Melanocyte of skin (primary cell): ENCODE measurements around the gene CSH2. TPM values are rescaled to one million over a fixed set of nuclear protein-coding genes. Genes with fewer than 3 reads are reported as not detected.

Experiments
- small RNA-seq, 2 donors: library from RNA; depleted of rRNA; stranded (forward); fragments of <200 nt; gene quantifications; one replicate each; pipeline ENCODE3, GENCODE V24; 2012
- total RNA-seq, 2 donors: library from RNA; depleted of rRNA; stranded (reverse); fragments of >200 nt; gene quantifications; 2 replicates each; pipeline ENCODE4 v1.2.3, GENCODE V29; 2012

The CSH2 gene
- not detected for total RNA-seq

DNA sequence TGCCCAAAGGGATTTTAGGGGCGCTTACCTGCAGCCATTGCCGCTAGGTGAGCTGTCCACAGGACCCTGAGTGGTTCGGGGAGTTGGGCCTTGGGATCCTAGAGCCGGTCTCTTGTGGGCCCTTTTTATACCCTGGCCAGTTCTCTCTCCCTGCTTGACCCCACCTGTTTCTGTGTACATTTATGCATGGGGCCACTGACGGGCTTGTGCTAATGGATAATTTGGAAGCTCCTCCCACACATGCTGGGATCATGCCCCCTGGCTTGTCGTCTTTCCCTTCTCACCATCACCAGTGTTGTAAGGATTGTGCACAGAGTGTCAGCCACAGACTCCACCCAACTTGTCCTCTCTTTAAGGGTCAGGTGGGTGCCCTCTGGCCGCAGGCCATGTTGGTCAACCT is at the start of gene CSH2:
CSH2 (minus strand) TSS at position 101 of the 400 bp plus-strand sequence; CDS start at position 38, 63 bp downstream.

GRCh38 chr17:63918789-63919305 is 45.4 kb upstream of the CSH2 start, which contains the start of gene GH1:
GH1 (minus strand) TSS chr17:63918839; CDS start chr17:63918776, 63 bp downstream.

DNA sequence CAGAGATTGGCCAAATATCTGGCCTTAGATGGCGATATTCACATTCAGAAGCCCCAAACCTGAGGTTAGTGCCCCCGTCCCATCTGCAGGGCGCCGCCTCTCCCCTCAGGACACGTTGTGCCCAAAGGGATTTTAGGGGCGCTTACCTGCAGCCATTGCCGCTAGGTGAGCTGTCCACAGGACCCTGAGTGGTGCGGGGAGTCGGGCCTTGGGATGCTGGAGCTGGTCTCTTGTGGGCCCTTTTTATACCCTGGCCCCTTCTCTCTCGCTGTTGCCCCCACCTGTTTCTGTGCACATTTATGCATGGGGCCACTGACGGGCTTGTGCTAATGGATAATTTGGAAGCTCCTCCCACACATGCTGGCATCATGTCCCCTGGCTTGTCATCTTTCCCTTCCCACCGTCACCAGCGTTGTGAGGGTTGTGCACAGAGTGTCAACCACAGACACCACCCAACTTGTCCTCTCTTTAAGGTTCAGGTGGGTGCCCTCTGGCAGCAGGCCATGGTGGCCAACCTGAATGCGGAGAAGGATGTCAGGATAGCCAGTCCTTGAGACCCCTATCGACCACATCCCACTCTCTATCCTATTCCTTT is 37.7 kb upstream of the CSH2 start, which contains the start of gene CSHL1:
CSHL1 (minus strand) TSS at position 218 of the 595 bp plus-strand sequence; CDS start at position 156, 62 bp downstream.

DNA sequence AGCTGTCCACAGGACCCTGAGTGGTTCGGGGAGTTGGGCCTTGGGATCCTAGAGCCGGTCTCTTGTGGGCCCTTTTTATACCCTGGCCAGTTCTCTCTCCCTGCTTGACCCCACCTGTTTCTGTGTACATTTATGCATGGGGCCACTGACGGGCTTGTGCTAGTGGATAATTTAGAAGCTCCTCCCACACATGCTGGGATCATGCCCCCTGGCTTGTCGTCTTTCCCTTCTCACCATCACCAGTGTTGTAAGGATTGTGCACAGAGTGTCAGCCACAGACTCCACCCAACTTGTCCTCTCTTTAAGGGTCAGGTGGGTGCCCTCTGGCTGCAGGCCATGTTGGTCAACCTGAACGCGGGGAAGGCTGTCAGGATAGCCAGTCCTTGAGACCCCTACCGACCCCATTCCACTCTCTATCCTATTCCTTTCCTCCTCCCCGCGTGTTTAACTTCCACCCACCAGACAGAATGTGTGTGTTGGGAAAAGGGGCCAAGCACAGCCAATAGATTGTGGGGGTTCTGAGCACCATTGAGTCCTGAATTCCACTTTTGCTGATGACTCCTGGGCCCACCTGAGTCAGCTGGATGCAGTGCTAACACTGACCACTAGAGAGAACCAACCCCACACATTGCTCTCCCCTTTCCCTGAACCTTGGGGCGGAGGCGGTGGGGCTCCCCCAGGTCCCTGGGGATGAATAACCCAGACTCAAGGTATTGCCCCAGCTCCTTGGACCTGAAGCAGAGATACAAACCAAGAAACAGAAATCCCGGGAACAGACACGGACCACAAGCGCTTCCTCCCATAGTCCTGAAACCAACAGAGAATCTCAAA is 23.3 kb upstream of the CSH2 start, which contains the start of gene CSH1:
CSH1 (minus strand) TSS at position 51 of the 831 bp plus-strand sequence. CDS start 63 bp downstream, outside the sequence.

GRCh38 chr17:63881935-63882601 is 8.6 kb upstream of the CSH2 start, which contains the start of gene GH2:
GH2 (minus strand) TSS chr17:63881944; CDS start chr17:63881801, 143 bp downstream.

GRCh38 chr17:63842540-63843386 is 30.7 kb downstream of the CSH2 start, which contains the start of gene SMARCD2:
SMARCD2 (minus strand) TSS chr17:63842685; CDS start chr17:63842674, 11 bp downstream.

DNA sequence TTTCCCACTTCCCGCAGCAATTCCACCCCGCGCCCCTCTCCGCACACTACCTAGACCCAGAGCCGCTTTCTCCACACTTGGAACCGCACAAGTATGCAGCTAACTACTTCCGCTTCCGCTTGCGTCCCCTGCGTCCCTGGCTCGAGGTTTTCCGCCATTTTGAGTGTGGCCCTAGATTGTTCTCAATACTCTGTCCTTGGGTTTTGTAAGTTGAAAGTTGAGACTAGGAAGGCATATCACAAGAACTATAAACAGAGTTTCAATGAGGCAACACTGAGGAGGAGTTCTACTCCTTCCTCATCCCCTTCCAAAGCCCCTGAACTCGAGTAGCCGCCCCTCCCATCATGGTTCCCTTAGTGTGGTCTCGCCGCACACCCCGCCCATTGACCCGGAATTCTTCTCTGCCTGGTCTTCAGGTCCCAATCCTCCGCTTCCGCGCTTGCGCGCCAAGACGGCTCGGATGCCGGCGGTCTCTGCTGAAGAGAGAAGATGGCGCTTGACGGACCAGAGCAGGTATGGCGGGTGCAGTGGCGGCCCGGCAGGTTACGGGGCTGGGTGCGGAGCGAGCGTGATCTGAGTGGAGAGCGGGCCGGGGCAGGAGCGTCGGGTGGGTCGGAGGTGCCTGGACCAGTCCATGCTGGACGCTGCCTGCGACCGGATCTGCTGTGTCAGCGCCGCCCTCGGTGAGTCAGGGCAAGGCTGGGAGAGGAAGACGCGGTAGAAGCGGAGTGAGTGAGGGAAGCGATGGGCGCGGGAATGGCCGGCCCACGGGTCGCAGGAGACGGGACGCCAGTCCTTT is 46.3 kb downstream of the CSH2 start, which contains the start of the genes FTSJ3 and PSMC5:
FTSJ3 (minus strand) TSS at position 662 of the 799 bp plus-strand sequence. CDS start 761 bp downstream, outside the sequence.
PSMC5 (plus strand) TSS at position 430 of the 799 bp plus-strand sequence; CDS start at position 490, 60 bp downstream.

Small RNA genes within 50 kb of the gene (small RNA-seq; reads per million reads assigned to genes)
- gene AC040958.1 = 0 reads per million in 2 donors
- gene AC127029.1 = 0 to 0.17 reads per million in 2 donors
- gene GH1 = 0 reads per million in 2 donors

Other genes with a start within 250 kb of the CSH2 start
- 10 to 100 TPM; 27.2 to 39.0 TPM for gene LIMD2, start 173.6 kb downstream of the CSH2 start, total RNA-seq
- 10 to 100 TPM; 34.3 to 34.4 TPM for gene STRADA, start 131.9 kb downstream of the CSH2 start, total RNA-seq
- 10 to 100 TPM; 57.5 to 75.6 TPM for gene CCDC47, start 100.1 kb downstream of the CSH2 start, total RNA-seq
- 10 to 100 TPM; 63.3 to 67.9 TPM for gene DDX42, start 99.5 kb downstream of the CSH2 start, total RNA-seq
- 10 to 100 TPM; 21.3 to 43.0 TPM for gene PSMC5, start 46.2 kb downstream of the CSH2 start, total RNA-seq
- 10 to 100 TPM; 57.8 to 80.9 TPM for gene FTSJ3, start 46.0 kb downstream of the CSH2 start, total RNA-seq
- gene SMARCD2, start 31.0 kb downstream of the CSH2 start, total RNA-seq = 10 to 100 TPM; 93.6 to 97.7 TPM
- not detected for gene GH2, start 8.3 kb upstream of the CSH2 start, total RNA-seq
- gene CSH1, start 22.9 kb upstream of the CSH2 start, total RNA-seq = not detected
- gene CSHL1, start 37.6 kb upstream of the CSH2 start, total RNA-seq = not detected
- not detected for gene GH1, start 45.2 kb upstream of the CSH2 start, total RNA-seq
- 10 to 100 TPM; 20.6 to 29.0 TPM for gene CD79B, start 58.7 kb upstream of the CSH2 start, total RNA-seq
- gene SCN4A, start 99.2 kb upstream of the CSH2 start, total RNA-seq = not detected
- gene PRR29, start 124.7 kb upstream of the CSH2 start, total RNA-seq = under 1 TPM in 1 of 2 donors, not detected in 1; under 0.01 TPM
- under 1 TPM in 1 of 2 donors, not detected in 1; 0.33 TPM for gene ICAM2, start 147.0 kb upstream of the CSH2 start, total RNA-seq